PFSK-1 (cell line): Measurements from ENCODE around the gene KAT2B.

Source experiments
- FOXP2 ChIP-seq: optimal IDR thresholded peaks from 2 replicates; pipeline ENCODE3; 2011; ENCODE audit warnings: borderline replicate concordance, control low read depth, inconsistent platforms; ENCODE audit not compliant: insufficient read depth; ENCODE audit errors: extremely low read length, extremely low read depth
- POLR2AphosphoS5 ChIP-seq: IDR thresholded peaks from 2 replicates; pipeline ENCODE4 v1.6.1; 2012; ENCODE audit warnings: low read depth, mild to moderate bottlenecking, control low read depth, low read length, moderate library complexity
- SIN3A ChIP-seq: IDR thresholded peaks from 2 replicates; pipeline ENCODE4 v1.6.1; 2012; ENCODE audit warnings: mild to moderate bottlenecking, low read length, moderate library complexity, borderline replicate concordance; ENCODE audit not compliant: insufficient read depth
- TAF1 ChIP-seq: IDR thresholded peaks from 2 replicates; pipeline ENCODE4 v1.6.1; 2012; ENCODE audit warnings: low read length, control low read depth, borderline replicate concordance; ENCODE audit not compliant: insufficient read depth
- TF ChIP-seq, protein P1 (sequence below), 2 experiments: IDR thresholded peaks; 2 replicates each; pipeline versions ENCODE4 v1.6.1 to v1.8.0; 2011 to 2012; ENCODE audit warnings: low read depth in 2 of 2, low read length in 2 of 2, control low read depth in 1 of 2, inconsistent platforms in 1 of 2, mild to moderate bottlenecking in 1 of 2, moderate library complexity in 1 of 2; ENCODE audit not compliant: insufficient read depth in 1 of 2

Gene KAT2B

DNA sequence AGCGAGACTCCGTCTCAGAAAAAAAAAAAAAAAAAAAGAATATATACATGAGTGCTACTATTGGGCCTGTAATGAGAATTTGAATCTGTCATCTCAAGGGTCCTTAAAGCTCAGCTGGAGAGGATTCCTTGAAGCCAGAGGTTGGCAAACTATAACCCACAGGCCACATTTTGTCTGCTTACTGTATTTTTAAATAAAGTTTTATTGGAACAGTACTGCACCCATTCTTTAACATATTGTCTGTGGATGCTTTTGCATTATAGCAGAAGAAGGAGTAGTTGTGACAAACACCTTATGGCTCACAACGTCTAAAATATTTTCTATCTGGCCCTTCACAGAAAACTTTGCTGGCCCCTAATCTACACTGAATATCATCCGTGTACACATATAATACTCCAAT lies 85.0 kb downstream of the KAT2B start:
- TF ChIP-seq SIN3A (no peak), FOXP2 (no peak), POLR2AphosphoS5 (no peak), TAF1 (no peak)
- TF ChIP-seq, protein P1, sequence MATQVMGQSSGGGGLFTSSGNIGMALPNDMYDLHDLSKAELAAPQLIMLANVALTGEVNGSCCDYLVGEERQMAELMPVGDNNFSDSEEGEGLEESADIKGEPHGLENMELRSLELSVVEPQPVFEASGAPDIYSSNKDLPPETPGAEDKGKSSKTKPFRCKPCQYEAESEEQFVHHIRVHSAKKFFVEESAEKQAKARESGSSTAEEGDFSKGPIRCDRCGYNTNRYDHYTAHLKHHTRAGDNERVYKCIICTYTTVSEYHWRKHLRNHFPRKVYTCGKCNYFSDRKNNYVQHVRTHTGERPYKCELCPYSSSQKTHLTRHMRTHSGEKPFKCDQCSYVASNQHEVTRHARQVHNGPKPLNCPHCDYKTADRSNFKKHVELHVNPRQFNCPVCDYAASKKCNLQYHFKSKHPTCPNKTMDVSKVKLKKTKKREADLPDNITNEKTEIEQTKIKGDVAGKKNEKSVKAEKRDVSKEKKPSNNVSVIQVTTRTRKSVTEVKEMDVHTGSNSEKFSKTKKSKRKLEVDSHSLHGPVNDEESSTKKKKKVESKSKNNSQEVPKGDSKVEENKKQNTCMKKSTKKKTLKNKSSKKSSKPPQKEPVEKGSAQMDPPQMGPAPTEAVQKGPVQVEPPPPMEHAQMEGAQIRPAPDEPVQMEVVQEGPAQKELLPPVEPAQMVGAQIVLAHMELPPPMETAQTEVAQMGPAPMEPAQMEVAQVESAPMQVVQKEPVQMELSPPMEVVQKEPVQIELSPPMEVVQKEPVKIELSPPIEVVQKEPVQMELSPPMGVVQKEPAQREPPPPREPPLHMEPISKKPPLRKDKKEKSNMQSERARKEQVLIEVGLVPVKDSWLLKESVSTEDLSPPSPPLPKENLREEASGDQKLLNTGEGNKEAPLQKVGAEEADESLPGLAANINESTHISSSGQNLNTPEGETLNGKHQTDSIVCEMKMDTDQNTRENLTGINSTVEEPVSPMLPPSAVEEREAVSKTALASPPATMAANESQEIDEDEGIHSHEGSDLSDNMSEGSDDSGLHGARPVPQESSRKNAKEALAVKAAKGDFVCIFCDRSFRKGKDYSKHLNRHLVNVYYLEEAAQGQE (IDR thresholded peaks at IDR 0.05; ENCODE audit: insufficient read depth in 1 of 2, low read depth in 2 of 2, low read length in 2 of 2), result no peak

DNA sequence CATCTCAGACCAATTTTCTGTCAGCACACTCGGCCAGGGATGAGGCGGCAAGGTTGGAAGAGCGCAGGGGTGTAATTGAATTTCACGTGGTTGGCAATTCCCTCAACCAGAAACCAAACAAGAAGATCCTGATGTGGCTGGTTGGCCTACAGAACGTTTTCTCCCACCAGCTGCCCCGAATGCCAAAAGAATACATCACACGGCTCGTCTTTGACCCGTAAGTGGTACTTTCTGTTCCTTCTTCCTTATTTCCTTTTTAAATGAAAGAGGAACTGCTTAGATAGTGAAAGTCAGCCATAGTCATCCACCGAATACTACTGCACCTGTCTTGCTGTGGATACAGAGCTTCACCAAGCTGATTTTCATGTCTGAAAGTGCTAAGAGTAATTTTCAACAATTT lies 85.7 kb downstream of the KAT2B start:
- no peak for TF ChIP-seq TAF1
- no peak for TF ChIP-seq FOXP2
- no peak for TF ChIP-seq POLR2AphosphoS5
- no peak for TF ChIP-seq SIN3A
- TF ChIP-seq, protein P1 (IDR thresholded peaks at IDR 0.05; ENCODE audit: insufficient read depth in 1 of 2, low read depth in 2 of 2, low read length in 2 of 2), result no peak

DNA sequence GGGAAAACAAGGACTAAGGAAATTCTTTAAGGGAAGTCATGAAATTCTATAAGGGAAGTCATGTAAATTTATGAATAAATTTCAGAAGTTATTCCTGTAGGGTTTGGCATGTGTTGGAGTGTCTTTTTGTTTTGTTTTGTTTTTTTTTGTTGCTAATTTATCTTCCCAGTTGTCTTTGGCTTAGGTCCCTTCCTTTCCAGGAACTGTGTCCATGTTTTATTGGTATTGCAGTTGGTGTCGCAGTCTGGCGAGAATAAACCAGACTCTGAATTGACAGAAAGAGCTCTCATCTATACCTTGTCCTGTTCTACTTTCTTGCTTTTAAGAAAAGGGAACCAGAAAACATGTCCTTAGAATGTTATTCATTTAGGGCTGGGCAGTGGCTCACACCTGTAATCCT lies 88.1 kb downstream of the KAT2B start:
- TF ChIP-seq, protein P1 (IDR thresholded peaks at IDR 0.05; ENCODE audit: insufficient read depth in 1 of 2, low read depth in 2 of 2, low read length in 2 of 2), result no peak
- TF ChIP-seq SIN3A (no peak), POLR2AphosphoS5 (no peak), FOXP2 (no peak), TAF1 (no peak)

DNA sequence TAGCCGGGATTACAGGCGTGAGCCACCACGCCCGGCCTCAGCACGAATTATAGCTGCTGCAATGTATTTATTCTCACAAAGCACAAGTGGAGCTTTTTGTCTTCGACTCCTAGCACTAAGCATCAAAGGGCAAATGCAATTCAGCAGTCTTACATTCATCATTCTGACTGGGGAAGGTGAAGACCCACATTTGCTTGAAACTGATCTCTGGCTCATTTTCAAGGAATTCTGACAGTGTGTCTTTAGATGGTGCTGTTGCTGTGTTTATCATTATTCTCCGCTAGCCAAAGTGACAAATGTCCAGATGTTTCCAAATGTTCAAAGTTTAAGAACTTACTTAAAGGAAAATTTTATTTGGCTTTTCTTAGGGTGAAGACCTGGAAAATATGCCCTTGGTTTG lies 89.9 kb downstream of the KAT2B start:
- TF ChIP-seq TAF1, result no peak
- TF ChIP-seq POLR2AphosphoS5, result no peak
- TF ChIP-seq SIN3A, result no peak
- TF ChIP-seq, protein P1 (IDR thresholded peaks at IDR 0.05; ENCODE audit: insufficient read depth in 1 of 2, low read depth in 2 of 2, low read length in 2 of 2), result no peak
- no peak for TF ChIP-seq FOXP2

DNA sequence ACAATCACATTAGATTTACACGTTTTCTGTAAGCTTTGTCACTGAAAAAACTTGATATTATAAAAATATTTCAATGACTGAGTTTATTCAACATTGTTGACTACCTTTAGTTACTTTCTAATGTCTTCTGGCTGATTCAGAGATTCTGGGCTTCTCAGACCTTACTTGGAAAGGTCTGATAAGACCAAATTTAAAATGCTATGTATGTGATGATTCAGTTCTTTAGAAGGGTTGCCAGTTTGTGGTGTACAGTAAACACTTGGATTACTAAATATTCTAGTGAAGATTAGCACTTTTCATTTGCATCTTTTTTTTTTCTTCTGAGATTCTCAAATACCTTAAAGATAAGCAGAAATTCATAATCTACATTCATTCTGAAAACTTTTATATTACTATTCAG lies 96.0 kb downstream of the KAT2B start:
- no peak for TF ChIP-seq FOXP2
- no peak for TF ChIP-seq SIN3A
- no peak for TF ChIP-seq POLR2AphosphoS5
- no peak for TF ChIP-seq TAF1
- TF ChIP-seq, protein P1 (IDR thresholded peaks at IDR 0.05; ENCODE audit: insufficient read depth in 1 of 2, low read depth in 2 of 2, low read length in 2 of 2), result no peak
